Tibial nerve (tissue), 4 donors: Measurements from ENCODE around the gene CRYBG1.

Experiments
- CTCF ChIP-seq, 5 experiments: fragments of 200-600 bp in 3 of 5; fragments of 450-650 bp in 2 of 5; sonication (generic) in 3 of 5; IDR thresholded peaks; one replicate each; pipeline ENCODE4 v1.5.1; 2016 to 2019; ENCODE audit warnings: antibody characterized with exemption in 5 of 5, mild to moderate bottlenecking in 3 of 5, moderate library complexity in 2 of 5
- EP300 ChIP-seq, 2 donors: sonication (generic); formaldehyde crosslinking; IDR thresholded peaks; one replicate each; pipeline ENCODE4 v1.6.1; 2017; ENCODE audit warnings: antibody characterized with exemption in 2 of 2, mild to moderate bottlenecking in 1 of 2
- POLR2A ChIP-seq, 2 donors: fragments of 450-650 bp; IDR thresholded peaks; one replicate each; pipeline ENCODE4 v1.6.1; 2017; ENCODE audit warnings: antibody characterized with exemption in 2 of 2, mild to moderate bottlenecking in 2 of 2, moderate library complexity in 2 of 2

- TF ChIP-seq EP300 (IDR thresholded peaks at IDR 0.05) = no peak
- TF ChIP-seq CTCF (IDR thresholded peaks at IDR 0.05) = no peak
- TF ChIP-seq POLR2A (IDR thresholded peaks at IDR 0.05) = no peak
These were observed 90.1 kb downstream of the CRYBG1 start for GRCh38 chr6:106450653-106451052.
